IPS-NIHi7 (cell line): ENCODE results near the gene FOXF1.

ENCODE experiments used
- DNase-seq: peaks from one replicate; pipeline ENCODE4 v3.0.0; 2012; ENCODE audit warnings: mixed read lengths; ENCODE audit errors: extremely low spot score

FOXF1 gene

DNA sequence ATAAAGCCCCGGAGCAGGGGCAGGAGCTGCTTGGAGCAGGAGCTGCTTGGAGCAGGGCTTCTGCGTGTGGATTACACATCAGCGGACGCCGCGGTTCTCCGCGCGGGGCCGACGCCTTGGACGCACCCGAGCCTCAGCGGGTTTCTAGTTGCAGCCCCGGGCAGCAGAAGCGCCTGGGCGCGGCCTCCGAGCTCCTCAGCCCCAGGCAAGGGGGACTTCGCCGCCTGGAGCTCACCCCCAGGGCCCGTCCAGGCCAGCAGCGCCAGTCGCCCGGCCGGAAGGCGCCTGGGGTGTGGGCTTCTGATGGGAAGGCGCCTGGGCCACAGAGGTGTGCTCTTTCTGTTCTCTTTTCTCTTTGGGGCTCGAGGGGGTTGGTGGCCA, 6.3 kb downstream of the FOXF1 start:
- DNase-seq, result no peak

DNA sequence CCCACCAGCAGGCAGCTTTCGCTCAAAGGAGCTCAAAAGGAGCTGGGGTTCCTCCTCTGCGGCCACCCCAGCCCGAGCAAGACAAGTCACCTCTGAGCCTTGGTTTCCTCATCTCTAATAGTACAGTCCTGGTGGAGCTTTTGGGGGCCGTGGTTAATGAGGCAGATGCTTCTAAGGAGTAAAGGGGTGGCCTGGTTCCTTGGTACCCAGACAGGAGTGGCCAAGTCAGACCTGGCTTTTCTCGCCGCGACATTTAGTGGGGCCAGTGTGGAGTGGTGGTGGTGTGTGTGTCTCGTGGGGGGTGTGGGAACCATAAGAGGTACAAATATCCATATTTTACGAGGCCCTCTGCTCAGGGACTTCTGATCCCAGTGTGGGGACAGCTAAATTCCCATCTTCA, 6.7 kb downstream of the FOXF1 start:
- DNase-seq, result no peak

DNA sequence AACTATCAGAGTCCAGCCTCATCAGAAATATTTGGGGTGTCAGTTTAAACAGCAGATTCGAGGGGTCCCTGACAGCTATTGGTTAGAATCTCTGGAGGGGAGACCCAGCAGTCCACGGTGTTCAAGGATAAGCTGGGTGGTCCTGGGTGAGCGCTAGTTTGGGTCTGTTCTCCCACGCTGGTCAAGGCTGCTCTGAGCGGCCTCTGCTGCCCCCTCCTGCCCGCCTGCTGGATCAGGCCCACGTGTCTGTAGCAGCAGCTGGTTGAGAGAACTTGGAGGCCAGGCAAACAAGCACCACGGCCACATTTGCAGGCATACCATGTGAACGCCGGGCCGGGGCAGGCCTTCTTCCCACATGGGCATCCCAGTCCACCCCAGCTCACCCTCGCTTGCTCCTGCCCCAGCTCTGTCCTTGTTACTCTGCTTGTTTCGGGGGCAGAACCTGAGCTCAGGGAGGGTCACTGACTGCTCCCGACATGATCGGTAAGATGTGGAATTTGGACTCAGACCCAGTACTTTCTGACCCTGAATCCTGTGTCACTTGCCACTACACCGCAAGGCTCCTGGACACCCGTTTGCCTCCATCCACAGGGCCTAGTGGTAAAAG, 7.4 kb downstream of the FOXF1 start:
- peak; percentile 76 for DNase-seq

DNA sequence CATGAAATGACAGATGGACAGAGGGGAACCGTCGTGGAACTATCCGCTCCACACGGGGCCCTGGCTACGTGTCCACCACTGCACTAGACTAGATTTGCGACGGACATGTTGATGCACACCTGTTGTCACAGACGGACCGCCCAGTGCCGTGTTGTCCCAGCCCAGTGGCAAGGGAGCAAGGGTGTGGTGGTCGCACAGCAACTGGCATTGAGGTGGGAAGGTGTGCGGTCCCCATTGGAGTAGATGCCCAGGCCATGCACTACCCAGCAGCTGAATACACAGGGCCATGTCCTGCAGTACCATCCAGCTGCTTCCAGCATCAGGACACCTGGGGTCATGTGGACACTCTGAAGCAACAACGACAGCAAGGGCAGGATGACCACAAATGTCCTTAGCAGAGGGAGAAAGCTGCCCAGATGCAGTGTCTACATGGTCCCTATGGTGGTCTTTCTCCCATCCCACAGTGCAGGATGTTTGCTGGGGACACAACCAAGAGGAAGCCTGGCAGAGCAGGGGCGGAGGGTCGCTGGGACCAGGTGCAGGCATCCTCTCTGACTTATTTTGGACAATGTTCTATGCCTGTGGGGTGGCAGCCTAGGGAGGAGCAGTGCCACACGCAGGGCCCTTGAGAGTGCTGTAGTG, 8.8 kb downstream of the FOXF1 start:
- no peak for DNase-seq

DNA sequence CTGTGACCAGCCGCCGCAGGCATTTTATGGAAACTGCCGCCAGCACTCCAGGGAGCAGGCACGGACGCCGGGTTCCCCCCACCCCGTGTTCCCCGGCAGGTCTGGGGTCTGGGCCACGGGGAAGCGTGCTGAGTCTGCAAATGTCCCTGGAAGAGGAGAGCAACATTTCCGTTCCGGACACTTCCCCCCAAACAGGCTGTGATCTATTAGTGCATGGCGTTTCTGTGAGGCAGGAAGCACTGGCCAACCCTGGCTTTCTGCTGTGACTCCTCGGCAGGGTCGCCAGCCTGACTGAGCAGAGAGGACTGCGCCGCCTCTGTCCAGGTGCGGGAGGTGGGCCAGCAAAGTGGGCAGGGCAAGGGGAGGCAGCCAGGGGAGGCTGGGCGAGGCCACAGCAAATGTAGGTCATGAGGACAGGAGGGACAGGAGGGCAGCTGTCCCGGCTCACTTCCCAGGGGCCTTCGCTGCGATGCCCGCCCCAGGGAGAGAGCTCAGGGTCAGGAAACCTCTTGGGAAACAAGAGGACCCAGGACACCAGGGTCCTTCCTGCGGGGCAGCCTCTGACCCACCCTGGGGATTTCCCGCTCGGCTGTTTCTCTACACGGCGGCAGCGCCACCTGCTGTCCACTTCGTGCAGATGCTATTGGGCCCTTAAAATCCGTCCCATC, 9.5 kb downstream of the FOXF1 start:
- peak; percentile 83 for DNase-seq

DNA sequence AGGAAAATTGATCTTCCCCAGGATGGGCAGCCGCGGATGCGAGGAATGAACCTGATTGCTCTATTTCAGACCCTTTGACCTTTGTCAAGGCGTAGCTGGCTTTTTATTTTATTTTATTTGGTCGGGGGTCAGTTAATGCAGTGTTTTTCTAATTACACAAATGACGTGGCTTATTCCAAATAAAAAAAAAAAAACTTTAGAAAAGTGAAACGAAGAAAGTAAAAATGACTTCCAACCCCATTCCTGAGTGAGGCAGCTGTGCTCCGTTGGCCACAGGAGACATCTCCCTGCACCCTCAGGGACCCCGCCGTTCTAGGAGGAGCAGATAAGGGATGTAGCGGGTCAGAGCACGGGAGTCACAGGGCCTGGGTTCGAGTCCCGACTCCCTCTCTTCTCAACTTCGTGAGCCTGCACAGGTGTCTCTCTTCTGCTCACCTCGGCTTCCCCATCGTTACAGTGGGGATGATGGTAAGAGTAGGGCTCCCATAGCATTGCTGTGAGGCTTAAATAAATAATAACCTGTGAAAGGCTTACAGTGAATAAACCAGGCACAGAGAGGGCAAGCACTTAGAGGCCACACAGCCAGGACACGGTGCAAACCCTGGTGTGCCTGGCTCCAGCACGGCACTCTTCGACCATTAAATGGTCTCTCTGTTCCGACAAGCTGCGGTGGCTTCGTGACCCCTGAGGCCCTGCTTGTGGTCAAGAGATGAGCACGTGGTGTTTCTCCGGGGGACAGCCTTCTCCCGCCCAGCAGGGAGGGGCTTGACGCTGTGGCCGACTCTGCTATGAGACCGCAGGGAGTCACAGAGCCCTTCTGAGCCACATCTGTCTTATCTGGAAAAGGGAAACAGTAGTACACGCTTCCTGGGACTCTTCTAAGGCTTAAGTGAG, 10.2 kb downstream of the FOXF1 start:
- DNase-seq, result no peak

DNA sequence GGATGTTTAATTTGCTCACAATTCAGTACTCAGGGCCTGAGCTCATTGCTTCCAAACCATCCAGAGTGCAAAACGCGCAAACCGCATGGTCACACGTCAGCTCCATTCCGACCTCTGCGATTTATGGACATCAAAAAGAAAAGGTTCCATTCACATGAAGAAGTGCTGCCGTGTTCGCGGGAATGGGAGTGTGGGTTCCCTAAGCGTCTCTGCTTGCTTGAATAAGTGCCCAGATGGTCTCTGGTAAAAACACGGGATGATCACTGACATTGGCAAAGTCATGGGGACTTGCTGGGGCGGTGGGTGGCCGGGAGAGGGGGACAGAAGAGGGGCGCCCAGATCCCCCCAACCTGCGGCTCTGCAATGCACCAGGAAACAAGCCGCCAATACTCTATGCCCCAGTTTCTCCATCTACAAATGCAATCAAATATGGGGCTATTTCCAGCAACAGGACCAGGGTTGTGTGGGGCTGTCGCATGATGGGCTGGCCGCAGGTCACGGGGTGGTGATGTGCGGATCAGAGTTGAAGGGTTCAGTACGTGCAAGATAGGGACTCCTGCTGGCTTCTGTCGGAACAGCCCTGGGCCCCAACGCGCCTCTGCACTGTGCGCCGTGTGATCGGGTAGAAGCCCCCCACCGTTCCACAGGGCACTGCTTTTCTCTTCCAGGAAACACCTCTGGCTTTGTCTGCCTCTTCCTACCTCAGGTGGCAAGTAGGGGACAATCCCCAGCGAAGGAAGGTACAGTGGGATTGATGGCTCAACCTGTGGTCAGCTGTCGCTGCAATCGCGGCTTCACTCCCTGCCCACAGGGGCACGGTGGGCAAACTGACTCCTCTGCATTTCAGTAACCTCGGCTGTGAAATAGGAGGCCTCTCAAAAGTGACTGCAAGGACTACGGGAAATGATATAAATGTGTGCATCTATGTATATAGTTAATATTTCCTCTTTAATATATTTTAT, 11.2 kb downstream of the FOXF1 start:
- DNase-seq, result no peak

DNA sequence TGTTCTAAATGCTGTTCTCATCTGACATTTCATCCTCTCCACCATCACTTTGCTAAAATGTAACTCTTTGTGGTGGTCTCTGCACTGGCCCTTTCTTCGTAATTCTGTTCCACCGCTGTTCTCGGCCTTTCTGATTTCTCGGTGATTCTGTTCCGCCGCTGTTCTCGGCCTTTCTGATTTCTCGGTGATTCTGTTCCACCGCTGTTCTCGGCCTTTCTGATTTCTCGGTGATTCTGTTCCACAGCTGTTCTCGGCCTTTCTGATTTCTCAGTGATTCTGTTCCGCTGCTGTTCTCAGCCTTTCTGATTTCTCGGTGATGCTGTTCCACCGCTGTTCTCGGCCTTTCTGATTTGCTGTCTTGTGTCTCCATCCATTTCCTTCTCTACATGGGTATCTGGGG, 12.3 kb downstream of the FOXF1 start:
- DNase-seq, result no peak

DNA sequence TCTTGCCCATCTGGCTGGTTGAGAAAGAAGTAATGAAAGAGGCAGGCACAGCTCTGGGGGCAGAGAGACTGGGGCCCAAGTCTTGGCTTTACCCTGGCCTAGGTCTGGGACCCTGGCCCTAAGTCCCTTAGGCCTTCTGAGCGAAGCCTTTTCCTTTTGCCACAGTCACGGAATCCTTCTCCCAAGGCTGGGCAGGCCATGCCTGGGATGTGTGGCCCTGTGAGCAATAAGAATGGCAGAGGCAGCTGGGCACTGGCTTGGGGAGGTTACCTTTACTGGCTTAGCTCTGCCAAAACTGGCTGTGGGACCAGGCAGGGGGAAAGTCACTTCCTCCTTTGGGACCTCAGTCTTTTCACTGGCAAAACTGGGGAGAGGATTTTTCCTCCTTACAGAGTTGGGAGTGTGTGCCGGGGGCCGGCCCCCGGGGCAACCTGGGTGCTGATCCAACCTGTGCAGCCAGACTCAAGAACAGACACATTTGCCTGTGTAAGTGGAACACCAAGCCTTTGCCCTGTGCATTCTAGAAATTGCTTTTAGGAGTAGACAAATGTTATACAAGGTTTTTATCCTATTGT, 12.9 kb downstream of the FOXF1 start:
- DNase-seq, result no peak

DNA sequence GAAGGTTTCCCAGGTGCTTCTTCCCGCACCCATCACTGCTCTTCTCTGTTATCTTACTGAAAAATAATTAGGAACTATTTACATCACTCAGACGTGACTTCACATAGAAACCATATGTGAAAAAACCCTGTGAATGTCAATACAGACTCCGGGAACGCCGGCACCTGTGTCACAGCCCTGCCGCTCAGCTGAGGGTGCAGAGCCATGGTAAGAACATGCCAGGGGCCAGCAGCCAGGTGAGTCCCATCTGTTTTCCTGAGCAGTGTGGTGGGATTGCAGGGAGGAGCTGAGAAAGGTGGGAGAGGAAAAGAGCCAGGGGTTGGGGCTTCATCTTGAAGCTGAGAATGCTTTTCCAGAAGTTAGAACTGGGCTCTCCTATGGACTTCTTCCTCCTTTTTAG, 13.7 kb downstream of the FOXF1 start:
- DNase-seq, result no peak

DNA sequence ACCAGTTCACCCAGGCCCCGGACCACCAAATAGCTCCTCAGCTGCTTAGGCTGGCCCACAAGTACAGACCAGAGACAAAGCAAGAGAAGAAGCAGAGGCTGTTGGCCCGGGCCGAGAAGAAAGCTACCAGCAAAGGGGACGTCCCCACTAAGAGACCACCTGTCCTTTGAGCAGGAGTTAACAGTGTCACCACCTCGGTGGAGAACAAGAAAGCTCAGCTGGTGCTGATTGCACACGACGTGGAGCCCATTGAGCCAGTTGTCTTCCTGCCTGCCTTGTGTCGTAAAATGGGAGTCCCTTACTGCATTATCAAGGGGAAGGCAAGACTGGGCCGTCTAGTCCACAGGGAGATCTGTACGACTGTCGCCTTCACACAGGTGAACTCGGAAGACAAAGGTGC, 15.4 kb downstream of the FOXF1 start:
- DNase-seq, result no peak

DNA sequence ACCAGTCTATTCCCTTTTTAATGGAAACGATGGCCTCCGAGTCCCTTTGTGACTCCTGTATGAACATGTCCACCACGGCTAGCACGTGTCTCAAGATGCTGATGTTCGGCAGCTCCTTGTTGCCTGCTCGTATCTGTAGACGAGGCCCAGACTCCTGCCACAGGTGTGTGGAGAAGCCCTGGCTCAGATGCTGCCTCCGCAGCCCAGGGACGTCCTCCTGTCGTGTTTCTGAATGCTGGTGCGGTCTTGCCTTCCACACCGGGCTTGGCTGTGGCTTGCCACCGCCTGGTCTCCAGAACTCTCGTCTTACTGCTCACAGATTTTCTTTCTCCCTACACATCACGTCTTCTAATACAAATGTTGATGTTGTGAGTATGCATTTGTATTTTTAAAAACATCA, 17.0 kb downstream of the FOXF1 start:
- DNase-seq, result no peak

DNA sequence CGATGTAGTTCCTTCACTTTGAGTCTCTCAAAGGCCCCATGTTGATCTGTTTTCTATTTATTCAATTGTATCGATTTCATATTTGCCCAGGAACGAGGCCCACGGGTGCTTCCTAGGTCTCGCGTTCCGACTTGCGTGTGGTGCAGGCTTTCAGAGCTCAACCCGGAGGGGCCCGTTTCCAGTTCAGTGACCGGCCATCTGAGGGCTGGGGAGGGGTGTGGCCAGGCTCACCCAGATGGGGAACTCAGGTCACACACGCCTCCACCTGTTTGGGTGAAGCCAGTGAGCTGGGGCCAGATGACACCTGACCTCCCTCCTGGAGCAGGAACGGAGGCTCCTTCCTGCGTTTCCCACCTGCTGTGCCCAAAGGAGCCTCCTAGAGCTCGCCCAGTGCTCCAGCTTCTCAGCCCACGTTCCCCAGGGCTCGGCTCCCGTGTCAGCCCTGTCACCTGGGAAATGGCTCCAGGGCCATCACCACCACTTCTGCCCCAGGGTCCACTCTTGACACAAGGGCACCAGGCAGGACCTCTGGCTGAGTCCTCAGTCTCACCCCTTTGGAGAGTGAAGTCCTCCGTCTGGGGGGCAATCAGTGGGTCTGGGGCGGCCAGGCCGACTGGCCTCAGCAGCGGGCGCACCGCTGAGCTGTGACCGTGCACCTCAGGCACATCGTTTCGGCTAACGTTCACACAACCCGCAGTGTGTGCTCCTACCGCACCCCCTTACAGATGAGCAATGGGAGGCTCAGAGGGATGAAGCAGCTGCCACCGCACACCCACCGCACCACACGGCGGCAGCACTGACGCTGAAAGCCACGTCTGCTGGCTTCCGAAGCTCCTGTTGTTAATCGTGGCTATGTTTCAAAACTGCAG, 18.0 kb downstream of the FOXF1 start:
- no peak for DNase-seq

DNA sequence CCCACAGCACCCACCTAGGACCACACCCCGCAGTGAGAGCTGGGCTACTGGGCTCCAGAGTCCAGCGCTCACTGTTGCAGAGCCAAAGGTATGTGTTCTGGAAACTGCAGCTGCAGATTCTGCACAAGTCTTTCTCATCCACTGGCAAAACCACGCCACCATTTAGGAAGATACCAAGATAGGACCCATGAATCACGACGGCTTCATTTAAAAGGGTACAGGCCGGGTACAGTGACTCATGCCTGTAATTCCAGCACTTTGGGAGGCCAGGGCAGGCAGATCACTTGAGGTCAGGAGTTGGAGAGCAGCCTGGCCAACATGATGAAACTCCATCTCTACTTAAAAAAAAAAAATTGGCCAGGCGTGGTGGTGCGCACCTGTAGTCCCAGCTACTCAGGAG, 18.8 kb downstream of the FOXF1 start:
- no peak for DNase-seq

DNA sequence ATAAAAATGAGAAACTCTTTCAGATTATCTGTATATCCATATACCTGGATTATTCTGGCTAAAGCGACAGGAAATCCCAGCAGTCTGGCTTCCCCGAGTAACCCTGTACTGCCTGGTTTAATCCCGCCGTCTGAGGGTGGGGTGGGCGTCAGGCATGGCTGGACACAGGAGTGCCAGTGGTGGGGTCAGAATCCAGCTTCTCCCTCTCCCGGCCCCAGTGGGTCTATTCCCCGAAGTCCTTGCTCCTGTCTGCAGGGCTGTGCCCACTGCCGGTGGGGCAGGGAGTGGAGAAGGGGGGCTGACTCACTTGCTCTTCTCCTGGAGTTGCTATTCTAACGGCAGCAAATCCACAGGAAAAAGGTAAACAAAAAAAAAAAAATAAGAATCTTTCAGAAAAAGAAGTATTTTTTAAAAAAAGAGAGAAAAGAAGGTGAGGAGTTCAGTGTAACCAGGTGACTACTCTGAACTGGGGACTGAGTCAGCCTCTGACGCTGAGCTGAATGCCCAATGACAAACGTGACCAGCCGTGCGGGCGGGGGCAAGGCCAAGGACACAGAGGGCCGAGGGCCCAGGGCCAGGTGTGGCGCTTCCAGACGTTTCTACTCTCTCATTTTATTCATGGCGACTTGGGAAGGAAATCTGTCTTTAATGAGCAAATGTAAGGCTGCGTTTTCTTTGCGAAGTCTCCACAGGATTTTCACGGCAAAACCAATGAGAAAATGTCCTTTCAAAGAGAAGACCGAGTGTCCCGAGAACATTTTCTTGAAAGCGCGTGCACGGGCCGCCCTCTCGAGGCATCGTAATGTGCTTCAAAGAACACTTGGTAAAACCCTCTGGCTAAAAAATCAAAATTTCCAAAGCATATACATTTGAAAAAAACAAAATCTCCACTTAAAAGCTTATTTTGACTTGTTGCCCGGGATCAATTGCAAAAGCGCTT, 20.2 kb downstream of the FOXF1 start:
- no peak for DNase-seq

DNA sequence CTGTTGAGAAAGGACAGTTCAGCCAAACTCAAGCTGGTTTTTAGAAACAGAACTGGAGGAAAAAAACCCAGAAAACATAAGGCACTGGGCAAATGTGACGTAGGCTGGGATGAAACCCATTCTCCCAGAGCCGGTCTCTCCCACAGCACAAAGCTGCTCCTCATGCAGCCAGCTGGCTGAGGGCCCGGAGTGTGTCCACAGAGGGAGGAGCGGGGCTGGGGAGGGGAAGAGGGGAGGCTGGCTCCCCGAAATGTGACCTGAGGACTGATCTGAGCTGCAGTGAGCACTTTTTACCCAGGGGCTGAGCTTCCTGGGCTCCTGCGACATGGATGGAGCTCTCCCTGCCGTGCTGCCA, 20.8 kb downstream of the FOXF1 start:
- no peak for DNase-seq

DNA sequence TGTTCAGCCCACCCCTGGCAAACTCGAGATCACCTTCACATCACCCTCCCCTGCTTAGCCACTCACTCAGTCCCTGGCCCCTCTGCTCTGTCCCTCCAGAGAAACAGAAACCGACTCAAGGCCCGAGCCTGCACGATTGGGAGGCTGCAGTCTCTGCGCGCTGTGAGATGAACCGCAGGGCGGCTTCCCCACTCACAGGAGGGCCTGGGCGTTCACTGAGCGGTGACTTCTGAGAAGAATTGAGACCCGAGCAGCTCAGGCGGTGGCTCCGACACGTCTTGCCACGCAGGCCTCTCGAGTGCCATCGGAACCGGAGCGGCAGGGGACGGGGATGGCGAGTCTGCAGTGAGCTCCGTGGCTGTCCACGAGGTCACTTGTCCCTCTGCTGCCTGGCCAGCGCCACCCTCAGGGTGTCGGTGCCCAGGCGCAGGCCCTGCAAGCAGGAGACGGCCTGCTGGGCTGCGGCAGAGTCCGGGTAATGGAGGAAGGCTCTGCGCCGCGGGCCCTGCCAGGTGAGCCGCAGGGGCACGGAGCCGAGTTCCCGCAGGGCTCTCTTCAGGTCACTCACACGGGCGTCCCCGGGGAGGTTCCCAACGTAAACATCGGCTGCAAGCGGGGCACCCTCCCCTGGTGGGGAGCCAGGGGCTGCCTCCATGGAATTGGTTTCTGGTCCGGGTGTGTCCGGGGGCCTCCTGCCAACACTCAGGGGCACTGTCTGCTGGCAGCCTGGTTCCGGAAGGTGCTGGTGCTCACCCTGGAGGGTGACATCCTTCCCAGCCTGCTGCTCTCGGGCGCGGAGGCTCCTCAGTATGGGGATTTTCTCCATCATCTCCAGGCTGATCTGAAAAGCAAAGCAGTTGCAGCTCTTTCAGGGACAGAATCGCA, 21.6 kb downstream of the FOXF1 start:
- no peak for DNase-seq

DNA sequence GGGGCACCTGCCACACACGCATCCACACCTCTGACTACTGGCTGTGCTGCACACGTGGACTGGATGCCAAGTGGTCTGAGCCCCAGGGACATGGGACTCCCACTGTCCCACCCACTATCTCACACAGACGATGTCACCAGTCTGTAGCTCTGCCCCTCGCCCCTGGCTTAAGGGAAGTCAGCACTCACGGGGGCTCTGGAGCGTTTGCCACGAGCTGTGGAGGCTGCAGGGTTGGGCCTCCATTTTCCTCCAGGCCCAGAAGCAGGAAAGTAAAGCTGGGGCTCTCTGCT, 22.1 kb downstream of the FOXF1 start:
- DNase-seq, result no peak
